HG03565 (cell line): Measurements from ENCODE around the gene GRK3.

ENCODE experiments used
- ATAC-seq: cut with Tn5 transposase; IDR thresholded peaks from one replicate; pipeline ENCODE4 v1.9.1; 2021; ENCODE audit warnings: mild to moderate bottlenecking, moderate library complexity; ENCODE audit not compliant: unreplicated experiment

GRK3 gene

GRCh38 chr22:25722223-25722622 is 157.7 kb downstream of the GRK3 start:
- ATAC-seq: no peak

GRCh38 chr22:25722626-25723025 is 158.2 kb downstream of the GRK3 start:
- no peak for ATAC-seq

- no peak for ATAC-seq
Measured at GRCh38 chr22:25726241-25726640, 161.8 kb downstream of the GRK3 start.

GRCh38 chr22:25728071-25728470 is 163.6 kb downstream of the GRK3 start:
- ATAC-seq: no peak

- ATAC-seq: no peak
Measured at GRCh38 chr22:25729016-25729995, 164.8 kb downstream of the GRK3 start.

GRCh38 chr22:25735650-25736049 is 171.2 kb downstream of the GRK3 start:
- ATAC-seq: no peak

- no peak for ATAC-seq
Measured at GRCh38 chr22:25736378-25737011, 172.0 kb downstream of the GRK3 start.

GRCh38 chr22:25739659-25740344 is 175.3 kb downstream of the GRK3 start:
- no peak for ATAC-seq

- no peak for ATAC-seq
Measured at GRCh38 chr22:25741692-25742626, 177.5 kb downstream of the GRK3 start, which contains the start of gene MYO18B. MYO18B (plus strand) TSS chr22:25742188; CDS start chr22:25761093, 18,905 bp downstream.

GRCh38 chr22:25742918-25743708 is 178.6 kb downstream of the GRK3 start:
- no peak for ATAC-seq

GRCh38 chr22:25744694-25745093 is 180.2 kb downstream of the GRK3 start:
- no peak for ATAC-seq

GRCh38 chr22:25745341-25746011 is 181.0 kb downstream of the GRK3 start:
- ATAC-seq: no peak

GRCh38 chr22:25746012-25746373 is 181.5 kb downstream of the GRK3 start:
- ATAC-seq: no peak

- no peak for ATAC-seq
Measured at GRCh38 chr22:25747245-25747944, 182.9 kb downstream of the GRK3 start.

GRCh38 chr22:25748140-25748539 is 183.7 kb downstream of the GRK3 start:
- ATAC-seq: no peak

- no peak for ATAC-seq
Measured at GRCh38 chr22:25748704-25749103, 184.2 kb downstream of the GRK3 start.

GRCh38 chr22:25749420-25750169 is 185.1 kb downstream of the GRK3 start:
- peak; percentile 65 for ATAC-seq
